Measurements from ENCODE around the gene DNAH9.

DNA sequence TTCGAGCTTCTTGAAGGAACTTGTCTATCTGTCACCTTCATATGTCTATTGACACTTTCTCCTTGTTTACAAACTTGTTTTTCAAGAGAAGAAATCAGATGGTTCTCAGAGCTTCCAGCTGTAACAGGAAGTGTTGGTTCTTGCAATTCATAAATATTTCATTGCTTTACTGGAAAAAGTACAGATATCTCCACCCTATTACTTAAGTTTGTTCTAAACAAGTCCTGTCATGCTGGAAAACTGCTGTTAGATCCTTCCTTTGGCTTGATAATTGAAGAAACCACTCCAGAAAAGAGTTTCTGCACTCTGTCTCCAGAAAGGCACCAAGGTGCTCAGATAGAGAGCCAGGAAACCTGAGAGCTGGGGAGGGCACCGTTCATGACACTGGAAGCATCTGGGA lies 181.6 kb downstream of the DNAH9 start:
- no peak for TF ChIP-seq POLR2AphosphoS5 (IDR thresholded peaks at IDR 0.05; ENCODE audit: low read depth, low read length)
- TF ChIP-seq POU2F2 (IDR thresholded peaks at IDR 0.05; ENCODE audit: low read depth, low read length): no peak
- no peak for TF ChIP-seq POLR2A (IDR thresholded peaks at IDR 0.05; ENCODE audit: low read depth, low read length)
- no peak for TF ChIP-seq PAX5 (IDR thresholded peaks at IDR 0.05; ENCODE audit: insufficient read depth, low read length, severe bottlenecking)
- no peak for TF ChIP-seq TAF1 (IDR thresholded peaks at IDR 0.05; ENCODE audit: low read depth, low read length)

All from GM12891 (cell line).